K562 (cell line): ENCODE measurements around the gene PPP3R2. TPM values are rescaled to one million over a fixed set of nuclear protein-coding genes. Genes with fewer than 3 reads are reported as not detected.

Experiments
- BRD9 ChIP-seq: fragments of 450-650 bp; IDR thresholded peaks from 2 replicates; pipeline ENCODE4 v1.6.1; 2018; ENCODE audit warnings: low read depth; ENCODE audit not compliant: partially characterized antibody
- NCOA6 ChIP-seq: fragments of 450-650 bp; IDR thresholded peaks from 2 replicates; pipeline ENCODE4 v1.6.1; 2017; ENCODE audit warnings: mild to moderate bottlenecking
- RAD21 ChIP-seq, 2 experiments: fragments of 250-450 bp in 1 of 2; fragments of 450-650 bp in 1 of 2; sonication (Bioruptor Pico) in 1 of 2; formaldehyde crosslinking in 1 of 2; IDR thresholded peaks in 1 of 2; conservative IDR thresholded peaks in 1 of 2; 2 replicates each; pipeline versions ENCODE4 v1.4.0 to v1.8.0; 2020 to 2022; ENCODE audit warnings: mild to moderate bottlenecking in 2 of 2, moderate library complexity in 1 of 2
- SMC3 ChIP-seq: conservative IDR thresholded peaks from 2 replicates; pipeline ENCODE4 v1.6.1; 2011; ENCODE audit warnings: low read depth, low read length, improper control_type of control experiment; ENCODE audit not compliant: insufficient read depth
- polyA plus RNA-seq, 8 experiments: library from polyadenylated mRNA; depleted of rRNA in 4 of 8; stranded (reverse) in 5 of 8; unstranded in 3 of 8; fragments of >200 nt; fragmentation: Nextera tagmentation in 2 of 8; fragmentation: Illumina TruSeq in 1 of 8; extraction: Ambion mirVana in 2 of 8; extraction: Trizol in 1 of 8; gene quantifications; 2 replicates each; pipeline versions ENCODE4 v1.2.1 to v1.2.3, GENCODE V29; 2011 to 2014; ENCODE audit warnings: inconsistent platforms in 1 of 8, missing spikeins in 1 of 8
- total RNA-seq, 7 experiments: library from RNA; depleted of rRNA in 6 of 7; stranded (reverse); fragments of >200 nt in 6 of 7; fragmentation: Illumina TruSeq in 2 of 7; extraction: Trizol in 2 of 7; gene quantifications; 2 replicates each; pipeline versions ENCODE4 v1.2.1 to v1.2.3, GENCODE V29; 2011 to 2021; ENCODE audit warnings: low replicate concordance in 1 of 7
- TF ChIP-seq, protein P1 (sequence below), 2 experiments: fragments of 450-650 bp in 1 of 2; sonication (generic) in 1 of 2; formaldehyde crosslinking in 1 of 2; IDR thresholded peaks; 2 replicates each; pipeline versions ENCODE4 v1.7.1 to v1.9.0; 2016 to 2022; ENCODE audit warnings: inconsistent platforms in 1 of 2, mild to moderate bottlenecking in 1 of 2, missing genetic modification reagents in 1 of 2
- TF ChIP-seq, protein P2 (sequence below): fragments of 200-800 bp; sonication (Bioruptor generic); IDR thresholded peaks from 2 replicates; pipeline ENCODE4 v1.6.1; 2016; ENCODE audit warnings: missing genetic modification characterization, missing compliant biosample characterization

The PPP3R2 gene
- total and polyA plus RNA-seq, 9 of the 15 experiments (the other 6 are each of a cell fraction or from before 2014, with no cell fraction given), result not detected

- TF ChIP-seq, protein P1, sequence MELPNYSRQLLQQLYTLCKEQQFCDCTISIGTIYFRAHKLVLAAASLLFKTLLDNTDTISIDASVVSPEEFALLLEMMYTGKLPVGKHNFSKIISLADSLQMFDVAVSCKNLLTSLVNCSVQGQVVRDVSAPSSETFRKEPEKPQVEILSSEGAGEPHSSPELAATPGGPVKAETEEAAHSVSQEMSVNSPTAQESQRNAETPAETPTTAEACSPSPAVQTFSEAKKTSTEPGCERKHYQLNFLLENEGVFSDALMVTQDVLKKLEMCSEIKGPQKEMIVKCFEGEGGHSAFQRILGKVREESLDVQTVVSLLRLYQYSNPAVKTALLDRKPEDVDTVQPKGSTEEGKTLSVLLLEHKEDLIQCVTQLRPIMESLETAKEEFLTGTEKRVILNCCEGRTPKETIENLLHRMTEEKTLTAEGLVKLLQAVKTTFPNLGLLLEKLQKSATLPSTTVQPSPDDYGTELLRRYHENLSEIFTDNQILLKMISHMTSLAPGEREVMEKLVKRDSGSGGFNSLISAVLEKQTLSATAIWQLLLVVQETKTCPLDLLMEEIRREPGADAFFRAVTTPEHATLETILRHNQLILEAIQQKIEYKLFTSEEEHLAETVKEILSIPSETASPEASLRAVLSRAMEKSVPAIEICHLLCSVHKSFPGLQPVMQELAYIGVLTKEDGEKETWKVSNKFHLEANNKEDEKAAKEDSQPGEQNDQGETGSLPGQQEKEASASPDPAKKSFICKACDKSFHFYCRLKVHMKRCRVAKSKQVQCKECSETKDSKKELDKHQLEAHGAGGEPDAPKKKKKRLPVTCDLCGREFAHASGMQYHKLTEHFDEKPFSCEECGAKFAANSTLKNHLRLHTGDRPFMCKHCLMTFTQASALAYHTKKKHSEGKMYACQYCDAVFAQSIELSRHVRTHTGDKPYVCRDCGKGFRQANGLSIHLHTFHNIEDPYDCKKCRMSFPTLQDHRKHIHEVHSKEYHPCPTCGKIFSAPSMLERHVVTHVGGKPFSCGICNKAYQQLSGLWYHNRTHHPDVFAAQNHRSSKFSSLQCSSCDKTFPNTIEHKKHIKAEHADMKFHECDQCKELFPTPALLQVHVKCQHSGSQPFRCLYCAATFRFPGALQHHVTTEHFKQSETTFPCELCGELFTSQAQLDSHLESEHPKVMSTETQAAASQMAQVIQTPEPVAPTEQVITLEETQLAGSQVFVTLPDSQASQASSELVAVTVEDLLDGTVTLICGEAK (IDR thresholded peaks at IDR 0.05), result peak; percentile 71
- TF ChIP-seq, protein P1 (CRISPR knock-in tag; IDR thresholded peaks at IDR 0.05), result no peak
- TF ChIP-seq SMC3, result peak; percentile 50; the same call in 1 of the 2 replicates
- TF ChIP-seq, protein P2, sequence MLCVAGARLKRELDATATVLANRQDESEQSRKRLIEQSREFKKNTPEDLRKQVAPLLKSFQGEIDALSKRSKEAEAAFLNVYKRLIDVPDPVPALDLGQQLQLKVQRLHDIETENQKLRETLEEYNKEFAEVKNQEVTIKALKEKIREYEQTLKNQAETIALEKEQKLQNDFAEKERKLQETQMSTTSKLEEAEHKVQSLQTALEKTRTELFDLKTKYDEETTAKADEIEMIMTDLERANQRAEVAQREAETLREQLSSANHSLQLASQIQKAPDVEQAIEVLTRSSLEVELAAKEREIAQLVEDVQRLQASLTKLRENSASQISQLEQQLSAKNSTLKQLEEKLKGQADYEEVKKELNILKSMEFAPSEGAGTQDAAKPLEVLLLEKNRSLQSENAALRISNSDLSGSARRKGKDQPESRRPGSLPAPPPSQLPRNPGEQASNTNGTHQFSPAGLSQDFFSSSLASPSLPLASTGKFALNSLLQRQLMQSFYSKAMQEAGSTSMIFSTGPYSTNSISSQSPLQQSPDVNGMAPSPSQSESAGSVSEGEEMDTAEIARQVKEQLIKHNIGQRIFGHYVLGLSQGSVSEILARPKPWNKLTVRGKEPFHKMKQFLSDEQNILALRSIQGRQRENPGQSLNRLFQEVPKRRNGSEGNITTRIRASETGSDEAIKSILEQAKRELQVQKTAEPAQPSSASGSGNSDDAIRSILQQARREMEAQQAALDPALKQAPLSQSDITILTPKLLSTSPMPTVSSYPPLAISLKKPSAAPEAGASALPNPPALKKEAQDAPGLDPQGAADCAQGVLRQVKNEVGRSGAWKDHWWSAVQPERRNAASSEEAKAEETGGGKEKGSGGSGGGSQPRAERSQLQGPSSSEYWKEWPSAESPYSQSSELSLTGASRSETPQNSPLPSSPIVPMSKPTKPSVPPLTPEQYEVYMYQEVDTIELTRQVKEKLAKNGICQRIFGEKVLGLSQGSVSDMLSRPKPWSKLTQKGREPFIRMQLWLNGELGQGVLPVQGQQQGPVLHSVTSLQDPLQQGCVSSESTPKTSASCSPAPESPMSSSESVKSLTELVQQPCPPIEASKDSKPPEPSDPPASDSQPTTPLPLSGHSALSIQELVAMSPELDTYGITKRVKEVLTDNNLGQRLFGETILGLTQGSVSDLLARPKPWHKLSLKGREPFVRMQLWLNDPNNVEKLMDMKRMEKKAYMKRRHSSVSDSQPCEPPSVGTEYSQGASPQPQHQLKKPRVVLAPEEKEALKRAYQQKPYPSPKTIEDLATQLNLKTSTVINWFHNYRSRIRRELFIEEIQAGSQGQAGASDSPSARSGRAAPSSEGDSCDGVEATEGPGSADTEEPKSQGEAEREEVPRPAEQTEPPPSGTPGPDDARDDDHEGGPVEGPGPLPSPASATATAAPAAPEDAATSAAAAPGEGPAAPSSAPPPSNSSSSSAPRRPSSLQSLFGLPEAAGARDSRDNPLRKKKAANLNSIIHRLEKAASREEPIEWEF, result no peak
- TF ChIP-seq BRD9, result no peak
- no peak for TF ChIP-seq NCOA6
- peak; percentile 31 to 63; a peak in 3 of 4 replicates for TF ChIP-seq RAD21 (CRISPR knock-in tag; conservative IDR thresholded peaks at IDR 0.05 in 1 of 2, IDR thresholded peaks at IDR 0.05 in 1 of 2)
Measured at GRCh38 chr9:101566904-101567724, 27.7 kb downstream of the PPP3R2 start (continued).
